Cardiac septum (tissue), 1 donor: Measurements from ENCODE around the gene EEPD1. TPM values are rescaled to one million over a fixed set of nuclear protein-coding genes. Genes with fewer than 3 reads are reported as not detected.

Experiments
- DNase-seq: peaks from one replicate; pipeline ENCODE4 v3.0.0-alpha.2; 2020; ENCODE audit warnings: low spot score
- intact Hi-C: fragments of 100-400 bp; cut with DNase I; formaldehyde crosslinking; loops from one replicate; pipeline ENCODE4 v1.14.0; 2022
- total RNA-seq: library from RNA; stranded (reverse); fragmentation: NEBNext Ultra II Directional; extraction: Animal tissue kit (Norgen Biotek cat#: 25700); gene quantifications from one replicate; pipeline ENCODE4 v1.2.1, GENCODE V29; 2021
- donor health status: DM: no; HTN: no; CAD: no.

EEPD1 gene
- total RNA-seq, 1 donor from 2014 or later = 6.6 TPM

DNA sequence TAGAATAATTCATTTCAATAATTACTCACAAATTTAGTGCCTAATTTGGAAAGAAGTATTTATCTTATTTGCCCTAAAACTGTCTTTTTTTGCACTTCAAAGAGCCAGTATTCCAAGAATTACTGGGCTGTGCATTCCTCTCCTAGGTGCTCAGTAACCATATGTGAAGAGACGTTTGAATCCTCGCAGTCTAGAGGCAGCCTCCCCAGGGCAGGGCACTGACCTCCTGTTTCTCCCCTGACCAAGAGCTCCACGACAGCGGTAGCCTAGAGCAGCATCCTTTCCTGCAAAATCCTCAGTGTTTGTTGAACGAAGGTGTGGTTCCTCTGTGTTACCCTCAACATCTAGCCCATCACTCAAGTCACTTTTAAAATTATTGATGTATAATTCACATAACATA, 113.1 kb downstream of the EEPD1 start:
- no peak for DNase-seq
- intact Hi-C loops = no loop called here

DNA sequence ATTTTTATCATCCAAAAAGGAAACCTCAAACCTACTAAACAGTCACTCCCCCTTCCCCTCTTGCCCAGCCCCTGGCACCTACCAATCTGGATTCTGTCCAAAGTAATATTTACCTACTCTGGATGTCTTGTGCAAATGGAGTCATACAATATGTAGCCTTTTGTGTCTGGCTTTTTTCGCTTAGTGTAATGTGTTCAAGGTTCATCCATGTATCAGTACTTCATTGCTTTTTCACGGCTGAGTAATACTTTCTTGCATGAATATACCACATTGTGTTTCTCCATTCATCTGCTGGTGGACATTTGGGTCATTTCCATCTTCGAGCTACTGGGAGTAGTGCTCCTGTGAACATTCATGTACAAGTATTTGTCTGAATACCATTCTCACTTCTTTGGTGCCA, 113.6 kb downstream of the EEPD1 start:
- DNase-seq = no peak
- intact Hi-C loops = no loop called here

DNA sequence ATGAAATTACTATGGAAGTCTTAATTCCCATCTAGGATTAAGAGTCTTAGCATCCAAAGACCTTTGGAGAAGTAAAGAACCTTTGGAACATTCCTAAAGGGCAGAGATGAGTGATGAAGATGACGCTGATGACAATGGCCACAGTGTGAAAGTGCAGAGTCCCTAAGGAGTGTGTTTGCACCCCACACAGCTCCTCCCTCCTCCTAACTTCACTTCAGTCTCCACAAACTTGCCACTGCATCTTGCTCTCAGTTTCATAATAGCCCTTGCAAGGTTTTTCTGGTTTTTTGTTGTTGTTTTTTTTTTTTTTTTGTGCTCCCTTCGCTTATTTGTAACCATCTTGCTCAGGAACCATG, 119.1 kb downstream of the EEPD1 start:
- DNase-seq = no peak
- intact Hi-C loops = no loop called here

DNA sequence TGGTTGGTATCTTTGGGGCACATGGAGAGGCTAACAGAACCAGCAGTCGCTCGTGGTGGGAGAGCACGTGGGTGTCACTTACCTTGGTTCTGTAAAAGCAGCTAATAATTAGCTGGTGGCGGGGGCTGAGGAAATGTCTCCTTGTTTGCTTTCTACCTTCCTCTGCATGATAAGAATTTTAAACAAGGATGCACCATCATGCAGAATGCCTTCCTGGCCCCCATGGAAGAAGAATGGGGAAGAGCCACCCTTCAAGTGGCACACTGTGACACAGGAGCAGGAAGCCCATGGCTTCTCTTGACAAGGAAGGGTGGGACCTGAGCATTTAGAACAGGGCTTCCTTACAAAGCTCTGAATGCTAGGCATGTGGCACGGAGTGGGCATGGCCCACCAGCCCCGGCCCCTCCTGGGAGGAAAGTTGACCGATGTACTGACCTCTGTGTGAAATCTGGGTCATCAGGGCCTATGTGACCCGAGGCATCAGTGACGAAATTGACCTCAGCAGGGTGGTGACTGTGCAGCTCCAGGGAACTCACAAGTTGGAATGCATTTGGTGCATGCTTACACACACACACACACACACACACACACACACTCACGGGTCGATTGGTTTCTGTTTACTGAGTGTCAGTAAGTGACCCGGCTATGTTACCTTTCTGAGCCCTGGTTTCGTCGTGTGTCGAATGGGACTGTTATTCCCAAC, 119.7 kb downstream of the EEPD1 start:
- intact Hi-C loops = no loop called here
- no peak for DNase-seq

DNA sequence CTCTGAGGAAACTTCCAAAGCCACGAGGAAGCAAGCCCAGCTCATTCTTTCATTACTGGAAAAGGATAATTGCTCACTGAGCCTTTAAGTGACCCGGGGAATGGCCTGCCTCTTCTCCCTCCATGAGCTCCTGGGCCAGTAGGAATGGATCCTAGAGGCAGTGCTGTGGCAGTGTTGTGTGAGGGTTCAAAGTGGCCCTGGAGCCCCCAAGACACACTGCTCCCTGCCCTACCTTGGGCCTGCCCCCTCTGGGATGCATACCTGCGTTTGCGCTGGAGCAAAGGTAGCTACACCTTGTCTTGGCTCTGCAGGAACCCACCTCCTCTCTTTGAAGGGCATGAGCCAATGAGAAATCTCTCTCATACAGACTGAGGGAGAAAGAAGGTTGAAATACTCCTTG, 120.8 kb downstream of the EEPD1 start:
- DNase-seq = no peak
- intact Hi-C loops = no loop called here

DNA sequence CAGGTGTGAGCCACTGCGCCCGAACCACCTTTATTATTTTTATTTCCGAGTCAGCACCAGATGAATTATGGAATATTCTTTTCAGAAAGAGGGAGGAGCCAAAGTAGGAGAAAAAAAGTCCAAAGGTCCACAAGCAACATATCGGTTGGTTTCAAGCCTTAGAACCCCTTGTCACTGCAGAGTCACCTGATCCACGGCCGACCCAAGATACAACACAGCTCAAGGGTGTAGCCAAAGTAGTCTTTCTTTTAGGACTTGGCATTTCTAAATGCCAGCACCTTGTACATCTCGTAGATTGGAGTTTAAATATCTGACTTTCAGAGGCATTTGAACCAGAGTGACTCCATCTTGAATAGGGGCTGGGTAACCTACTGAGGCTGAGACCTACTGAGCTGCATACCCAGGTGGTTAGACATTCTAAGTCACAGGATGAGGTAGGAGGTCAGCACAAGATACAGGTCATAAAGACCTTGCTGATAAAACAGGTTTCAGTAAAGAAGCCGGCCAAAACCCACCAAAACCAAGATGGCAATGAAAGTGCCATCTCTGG, 122.8 kb downstream of the EEPD1 start:
- no peak for DNase-seq
- intact Hi-C loops = no loop called here

DNA sequence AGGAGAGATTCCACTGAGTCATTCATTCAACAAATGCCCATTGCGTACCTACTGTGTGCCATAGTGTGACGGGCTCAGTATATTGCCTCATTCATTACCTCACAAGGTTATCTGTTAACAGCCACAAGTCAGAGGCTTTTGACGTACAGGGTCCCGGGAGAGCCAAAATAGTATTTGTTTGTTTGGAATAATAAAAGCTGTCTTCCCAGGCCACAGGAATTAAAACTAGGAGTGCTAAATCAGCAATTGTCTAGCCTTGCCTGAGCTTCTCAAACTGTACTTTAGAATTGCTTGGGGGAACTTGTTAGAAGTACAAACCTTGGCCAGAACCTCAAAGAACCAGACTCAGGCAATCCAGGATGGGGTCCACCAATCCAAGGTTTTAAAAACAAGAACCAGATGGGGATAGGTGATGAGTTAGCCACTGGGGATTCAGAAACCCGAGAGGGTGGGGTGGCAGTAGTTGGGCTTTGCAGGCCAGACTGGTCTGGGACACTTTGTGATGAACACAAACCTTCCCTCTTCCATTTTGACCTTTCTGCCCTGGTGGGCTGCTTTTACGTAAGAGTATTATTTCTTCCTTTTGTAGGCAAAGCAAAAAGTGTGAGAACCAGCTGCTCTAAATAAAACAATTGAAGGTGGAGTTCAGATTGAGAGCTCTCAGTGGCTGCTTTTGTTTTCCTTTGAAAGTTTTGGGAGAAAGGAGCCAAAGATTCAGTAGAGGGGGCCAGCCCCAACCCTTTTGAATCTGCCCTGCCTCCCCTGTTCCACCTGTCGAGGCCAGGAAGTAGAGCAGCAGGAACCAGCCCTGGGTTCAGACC, 123.6 kb downstream of the EEPD1 start:
- intact Hi-C loops = no loop called here

DNA sequence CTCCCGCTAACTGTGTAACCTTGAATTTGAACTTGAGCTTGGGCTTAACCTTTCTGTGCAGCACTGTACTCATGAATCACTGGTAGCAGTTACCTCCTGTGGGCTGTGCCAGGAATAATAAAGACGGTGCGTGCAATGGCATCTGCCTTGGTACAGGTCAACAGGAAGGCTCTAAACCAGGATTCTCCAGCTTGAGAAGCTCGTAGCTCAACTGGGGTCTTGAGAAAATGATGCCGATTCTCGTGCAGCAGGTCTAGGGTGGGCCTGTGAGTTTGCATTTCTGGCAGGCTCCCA, 124.1 kb downstream of the EEPD1 start:
- intact Hi-C loops = no loop called here
- no peak for DNase-seq

More for the DNA sequence above, 123.6 kb downstream of the EEPD1 start:
- DNase-seq = no peak

DNA sequence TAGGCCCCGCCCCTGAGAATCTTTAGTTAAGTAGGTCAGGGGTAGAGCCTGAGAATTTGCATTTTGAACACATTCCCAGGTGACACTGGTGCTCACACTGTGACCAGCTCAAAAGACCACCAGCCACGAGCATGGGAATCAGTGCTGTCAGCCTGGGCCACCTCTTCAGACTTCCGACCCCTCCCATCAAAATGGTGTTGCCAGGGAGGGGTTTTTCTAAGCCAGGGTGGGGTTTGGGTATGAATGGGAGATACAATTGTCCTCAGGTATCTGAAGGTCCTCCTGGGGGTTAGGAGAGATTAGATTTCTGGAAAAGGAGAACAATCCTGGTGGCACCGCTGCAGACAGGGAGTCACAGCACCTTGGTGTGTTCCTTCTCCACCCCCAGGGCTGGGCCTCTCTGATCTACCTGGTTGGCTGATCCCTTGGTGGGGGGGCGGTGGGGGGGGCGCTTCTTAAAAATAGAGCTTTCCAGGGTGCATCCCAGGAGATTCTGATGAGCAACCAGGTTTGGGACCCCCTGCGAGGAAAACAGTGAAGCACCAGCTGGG, 125.1 kb downstream of the EEPD1 start:
- no peak for DNase-seq
- intact Hi-C loops = no loop called here

DNA sequence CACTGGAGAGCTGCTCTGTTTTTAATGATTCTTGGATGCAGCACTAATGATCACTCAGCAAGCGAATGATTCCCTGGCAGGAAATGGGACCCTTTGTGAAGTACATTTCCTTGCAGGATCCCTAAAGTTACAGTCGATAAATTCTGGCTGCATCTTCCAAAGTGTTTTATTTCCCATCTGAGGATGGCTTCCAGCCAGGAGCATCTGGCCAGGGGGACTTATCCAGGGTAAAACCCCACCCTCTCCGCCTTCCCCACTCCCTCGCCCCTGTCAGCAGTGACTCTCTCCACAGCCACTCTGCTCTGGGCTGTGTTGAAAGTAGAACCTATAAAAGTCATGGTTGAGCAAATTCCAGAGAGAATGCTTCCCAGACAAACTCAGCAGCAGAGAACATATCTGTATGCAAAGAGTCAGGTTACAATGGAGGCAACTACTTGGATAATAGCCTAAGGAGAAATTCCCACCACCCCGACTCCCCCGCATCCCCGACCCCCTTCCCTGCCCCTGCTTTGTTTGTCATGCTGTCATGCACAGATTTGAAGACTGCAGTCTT, 125.6 kb downstream of the EEPD1 start:
- intact Hi-C loops = no loop called here
- no peak for DNase-seq

DNA sequence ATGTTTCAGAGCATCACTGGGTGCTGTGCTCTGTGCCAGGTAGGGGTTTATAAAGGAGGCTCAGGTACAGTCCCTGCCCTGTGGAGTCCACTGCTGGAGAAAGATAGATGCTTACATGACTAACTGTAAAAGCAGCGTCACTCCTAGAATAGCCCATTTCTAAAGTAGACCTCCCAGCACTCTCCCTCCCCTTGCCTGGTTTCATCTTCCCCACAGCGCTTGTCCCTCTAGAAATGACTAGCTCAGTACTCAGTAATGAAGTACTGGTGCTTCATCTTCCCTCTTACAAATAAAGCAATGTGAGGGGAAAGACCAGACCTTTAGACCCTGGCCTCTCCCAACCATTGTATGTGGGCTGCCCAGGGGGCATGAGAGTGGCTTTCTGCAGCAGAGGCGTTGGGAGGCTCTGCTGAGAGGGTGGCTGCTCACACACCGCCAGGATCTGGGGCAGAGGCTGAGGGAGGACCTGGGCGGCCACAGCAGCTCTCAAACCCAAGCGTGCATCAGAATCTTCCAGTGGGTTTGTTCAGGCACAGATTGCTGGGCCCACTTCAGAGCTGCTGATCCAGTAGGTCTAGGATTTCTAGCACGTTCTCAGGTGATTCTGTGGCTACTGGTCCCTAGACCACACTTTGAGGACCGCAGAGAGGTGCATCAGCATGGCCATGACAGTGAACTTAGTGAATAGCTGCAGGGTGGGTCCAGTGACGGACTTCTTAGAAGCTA, 126.3 kb downstream of the EEPD1 start:
- no peak for DNase-seq
- intact Hi-C loops = no loop called here

DNA sequence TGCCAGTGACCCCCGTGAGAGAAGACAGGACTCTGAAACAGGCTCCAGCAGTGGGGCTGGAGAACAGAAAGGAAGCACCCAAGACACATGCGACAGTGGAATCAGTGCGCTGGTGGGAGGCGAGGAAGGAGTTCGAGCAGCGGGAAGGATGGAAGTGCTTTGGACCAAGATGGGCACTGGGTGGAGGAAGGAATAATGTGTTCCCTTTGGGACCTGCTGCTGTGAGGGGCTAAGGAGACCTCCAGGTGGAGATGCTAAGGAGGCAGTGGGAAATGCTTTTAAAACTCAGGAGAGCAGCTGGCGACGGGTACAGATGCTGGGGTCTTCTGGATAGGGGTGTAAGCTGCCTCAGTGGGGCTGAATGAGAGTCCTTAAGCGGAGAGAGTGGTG, 126.9 kb downstream of the EEPD1 start:
- no peak for DNase-seq
- intact Hi-C loops = no loop called here

DNA sequence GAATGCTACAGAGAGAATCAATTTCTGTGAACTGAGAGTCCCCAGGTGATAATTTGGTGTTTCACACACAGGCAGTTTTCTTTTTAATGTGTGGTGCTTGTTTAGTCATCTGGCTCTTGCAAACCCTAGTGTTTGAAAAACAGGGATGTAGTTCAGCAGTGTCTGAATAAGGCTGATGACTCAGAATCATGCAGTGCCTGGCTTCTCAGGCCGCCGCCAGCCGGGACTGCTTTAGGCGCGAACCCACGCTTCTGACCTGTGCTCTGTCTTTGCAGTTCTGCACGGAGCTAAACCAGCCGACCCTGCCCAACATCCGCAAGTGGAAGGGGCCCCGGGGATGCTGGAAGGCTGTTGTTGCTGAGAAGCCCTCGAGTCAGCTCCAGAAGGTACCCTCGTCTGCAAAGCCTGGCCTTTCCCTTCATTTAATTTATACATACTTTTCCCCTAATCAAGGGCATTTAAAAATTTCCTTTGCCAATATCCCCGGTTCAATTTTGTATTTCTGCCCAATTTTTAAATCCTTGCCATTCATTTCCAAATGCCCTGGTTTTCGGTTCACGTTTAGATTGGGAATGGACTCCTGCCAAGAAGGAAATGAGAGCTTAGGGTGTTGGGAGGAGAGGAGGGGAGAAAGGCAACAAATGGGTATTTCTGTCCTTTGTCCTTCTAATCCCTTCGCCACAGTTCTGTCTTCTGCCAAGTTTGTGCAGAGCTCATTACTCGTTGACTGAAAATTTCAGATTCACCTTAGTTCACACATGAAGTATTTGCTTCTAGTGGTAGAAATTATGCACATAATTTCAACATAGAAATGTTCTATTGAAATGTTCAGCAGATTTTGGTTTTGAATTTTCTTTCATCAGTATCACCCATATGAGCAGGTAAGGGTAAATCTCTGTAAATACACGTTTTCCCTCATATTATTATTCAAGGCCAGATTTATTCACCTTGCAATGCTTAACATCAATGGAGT, 128.1 kb downstream of the EEPD1 start:
- peak; percentile 89 for DNase-seq
- intact Hi-C loops = no loop called here

DNA sequence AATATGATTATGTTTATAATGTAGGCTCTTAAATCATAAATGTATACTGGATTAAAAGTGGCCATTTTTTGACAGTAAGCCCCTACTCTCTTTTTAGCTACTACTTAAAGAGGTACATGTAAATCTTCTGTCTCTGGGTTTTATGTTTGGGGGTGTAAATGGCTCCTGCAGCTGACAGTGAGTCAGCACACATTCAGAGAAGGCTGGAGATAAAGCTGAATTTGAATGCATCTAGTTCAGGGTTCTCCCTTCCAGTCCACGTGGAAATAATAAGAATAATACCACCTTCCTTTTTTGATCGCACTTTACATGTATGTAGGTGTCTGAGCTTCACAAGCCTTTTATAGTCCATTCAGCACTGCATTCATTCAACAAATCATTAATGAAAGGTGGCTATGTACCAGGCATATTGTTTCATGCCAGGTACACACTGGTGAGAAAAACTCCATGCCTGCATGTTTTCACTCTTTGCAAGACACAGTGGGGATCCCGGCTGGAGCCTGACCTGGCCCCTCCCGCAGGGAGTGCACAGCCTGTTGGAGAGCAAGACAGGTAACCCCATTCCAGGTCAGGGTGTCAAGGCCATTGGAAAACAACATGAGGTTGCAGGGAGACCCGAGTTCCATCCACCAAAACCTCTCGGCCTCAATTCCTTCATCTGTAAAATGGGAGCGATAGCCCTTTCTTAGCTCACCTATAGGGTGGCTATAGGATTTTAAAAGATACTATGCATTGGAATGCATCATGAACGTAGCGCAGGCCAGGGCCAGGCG, 129.1 kb downstream of the EEPD1 start:
- intact Hi-C loops = no loop called here
- no peak for DNase-seq

DNA sequence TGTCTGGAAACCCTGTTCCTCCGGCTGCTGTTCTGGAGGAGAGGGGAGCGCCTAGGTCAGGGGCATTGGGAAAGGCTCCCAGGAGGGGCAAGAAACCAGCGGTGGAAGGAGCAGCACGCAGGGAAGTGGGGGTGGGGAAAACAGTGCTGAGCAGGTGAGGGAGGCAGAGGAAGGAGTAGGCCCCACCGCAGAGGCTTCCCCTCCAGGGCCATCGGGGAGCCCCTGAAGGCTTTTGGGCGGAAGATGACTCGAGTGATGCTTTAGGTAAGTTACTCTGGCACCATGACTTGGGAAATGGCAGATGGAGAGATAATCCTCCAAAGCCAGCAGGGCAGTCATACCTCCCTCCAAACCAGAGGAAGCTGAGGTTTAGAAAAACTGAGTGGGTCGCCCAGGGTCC, 130.1 kb downstream of the EEPD1 start:
- no peak for DNase-seq
- intact Hi-C loops = no loop called here

DNA sequence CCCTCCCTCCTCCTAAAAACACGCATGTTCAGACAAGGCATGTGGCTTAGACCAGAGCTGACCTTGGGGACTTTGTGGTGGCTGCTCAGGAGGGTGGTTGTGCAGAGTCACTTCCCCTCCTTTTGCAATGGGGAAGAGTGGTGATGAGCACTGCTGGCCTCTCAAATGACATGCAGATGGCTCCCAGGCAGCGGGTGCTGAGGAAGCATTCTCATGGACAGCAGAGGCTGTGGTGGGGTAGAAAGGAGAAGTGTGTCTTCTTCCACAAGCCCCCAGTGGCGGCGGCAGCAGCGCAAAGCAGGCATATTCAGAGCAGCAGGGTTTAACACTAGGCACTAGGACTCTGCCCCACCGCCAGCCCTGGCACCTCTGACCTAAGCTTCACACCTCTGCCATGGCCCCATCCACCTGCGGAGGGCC, 130.7 kb downstream of the EEPD1 start:
- intact Hi-C loops = no loop called here
- DNase-seq = peak; percentile 92

DNA sequence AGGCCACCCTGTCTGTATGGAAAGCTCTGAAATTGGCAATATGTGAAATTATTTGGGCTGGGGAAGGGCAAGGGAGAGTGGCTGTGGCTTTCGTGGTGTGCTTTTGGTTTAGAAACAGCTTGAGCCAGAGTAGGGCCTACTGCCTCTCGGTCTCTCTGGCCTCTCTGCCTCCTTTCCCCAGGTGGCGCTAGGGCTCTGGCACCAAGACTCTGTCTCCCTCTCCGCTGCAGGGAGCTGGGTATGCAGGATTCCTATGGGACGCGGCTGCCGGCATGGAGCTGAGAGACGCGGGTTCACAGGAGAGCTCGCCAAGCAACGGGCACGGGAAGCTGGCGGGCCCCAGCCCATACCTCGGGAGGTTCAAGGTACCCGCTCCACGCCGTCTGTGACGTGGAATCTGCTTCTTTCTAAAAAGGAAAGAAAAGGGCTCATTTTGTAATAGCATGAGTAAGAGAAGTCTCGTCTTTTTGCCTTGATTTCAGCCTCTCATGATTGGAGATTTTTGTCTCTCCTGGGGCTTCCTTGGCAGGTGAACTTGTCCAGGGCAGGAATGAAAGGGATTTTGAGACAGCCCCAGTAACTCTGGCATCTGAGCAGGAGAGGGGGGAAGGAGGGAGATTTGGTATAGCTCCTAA, 131.5 kb downstream of the EEPD1 start:
- intact Hi-C loops = no loop called here

DNA sequence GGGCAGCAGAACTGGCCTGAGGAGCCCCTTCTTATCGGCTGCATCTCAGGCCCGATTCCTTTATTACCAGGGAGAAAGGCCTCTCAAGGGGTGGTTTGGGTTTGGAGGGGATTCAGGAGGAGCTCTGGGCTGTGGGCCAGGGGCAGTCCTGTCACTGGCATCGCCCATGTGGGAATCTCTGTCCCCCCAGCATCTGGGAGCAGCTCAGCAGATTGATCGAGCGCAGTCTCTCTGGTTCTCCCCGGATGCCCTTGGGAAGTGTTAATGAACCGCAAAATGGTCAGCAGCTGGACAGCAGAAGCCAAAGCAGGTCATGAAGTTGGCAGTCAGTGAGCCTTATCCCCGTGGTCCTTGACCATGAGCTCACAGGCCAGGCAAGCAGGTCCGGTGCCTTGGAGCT, 132.2 kb downstream of the EEPD1 start:
- DNase-seq = no peak
- intact Hi-C loops = no loop called here

More for the DNA sequence above, 131.5 kb downstream of the EEPD1 start:
- no peak for DNase-seq
